GM19099 (cell line): ENCODE measurements around the gene SLC16A12.

ENCODE experiments used
- POLR2A ChIP-seq: IDR thresholded peaks from 3 replicates; pipeline ENCODE4 v1.6.1; 2011; ENCODE audit warnings: low read depth; ENCODE audit not compliant: insufficient read length; ENCODE audit errors: extremely low read depth

Gene SLC16A12

DNA sequence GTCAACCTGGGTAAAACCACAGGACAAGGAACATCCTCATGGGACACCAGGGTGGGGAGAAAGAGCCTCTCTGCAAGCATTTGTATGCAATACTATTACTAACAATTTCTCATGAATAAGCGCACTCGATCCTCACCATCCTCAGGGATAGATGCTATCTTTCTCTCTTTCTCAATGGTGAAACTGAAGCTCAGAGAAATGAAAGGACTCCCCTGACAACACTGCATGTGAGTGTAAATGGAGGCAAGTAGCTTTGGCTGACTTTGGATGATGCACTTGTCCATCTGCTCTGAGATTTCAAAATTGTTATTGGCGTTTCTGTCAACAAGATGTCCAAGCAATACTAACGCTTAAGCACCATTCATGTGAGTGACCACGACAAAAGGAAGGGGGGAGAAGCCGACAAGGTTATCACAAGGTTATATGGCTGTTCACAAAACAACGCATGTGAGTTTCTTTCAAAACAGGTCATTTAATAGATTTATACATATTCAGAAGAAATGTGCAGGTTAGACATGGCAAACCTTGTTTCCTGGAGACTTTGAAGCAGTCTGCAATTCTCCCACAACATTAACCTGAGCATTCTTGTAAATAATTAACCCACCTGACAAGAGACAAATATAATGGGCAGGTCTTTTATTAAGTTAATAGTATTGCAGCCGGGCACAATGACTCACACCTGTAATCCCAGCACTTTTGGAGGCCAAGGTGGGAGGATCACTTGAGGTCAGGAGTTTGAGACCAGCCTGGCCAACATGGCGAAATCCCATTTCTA, 67.0 kb downstream of the SLC16A12 start:
- TF ChIP-seq POLR2A = no peak

DNA sequence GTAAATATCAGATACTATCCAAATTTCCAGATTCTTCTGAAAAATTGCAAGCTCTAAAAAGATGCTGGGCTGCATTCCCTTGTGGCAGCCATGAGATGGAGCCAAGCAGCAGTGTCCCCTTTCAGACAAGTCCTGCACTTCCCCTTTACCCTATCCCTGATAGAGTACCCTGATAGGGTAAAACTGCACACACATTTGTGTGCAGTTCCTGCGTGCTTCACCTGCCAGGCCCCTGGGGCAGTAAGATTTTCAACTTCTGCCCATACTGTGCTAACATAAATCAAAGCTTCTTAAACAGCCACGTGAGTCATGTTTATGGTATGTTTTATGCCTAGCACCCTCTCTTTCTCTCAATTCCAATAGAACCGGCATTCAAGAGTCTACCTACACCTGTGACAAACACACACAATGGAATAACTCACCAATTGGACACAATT, 68.8 kb downstream of the SLC16A12 start:
- TF ChIP-seq POLR2A = no peak

DNA sequence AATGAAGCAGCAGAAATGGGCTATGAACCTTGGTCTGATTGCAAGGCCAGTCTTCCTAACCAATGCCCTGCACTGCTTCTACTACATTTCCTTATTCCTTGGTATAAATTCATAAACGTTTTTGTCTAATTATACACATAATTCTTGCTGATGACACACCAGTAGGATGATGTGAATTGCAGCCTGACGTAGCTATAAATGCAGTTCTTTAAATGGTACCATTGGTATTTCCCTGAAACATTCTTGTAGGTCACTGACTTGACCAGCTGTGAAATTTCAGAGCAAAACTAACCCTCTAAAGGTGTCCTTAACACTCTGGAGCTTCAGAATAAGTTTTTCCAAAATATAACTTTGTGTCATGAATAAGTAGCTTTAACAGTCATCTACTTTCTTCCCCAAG, 70.2 kb downstream of the SLC16A12 start:
- no peak for TF ChIP-seq POLR2A

DNA sequence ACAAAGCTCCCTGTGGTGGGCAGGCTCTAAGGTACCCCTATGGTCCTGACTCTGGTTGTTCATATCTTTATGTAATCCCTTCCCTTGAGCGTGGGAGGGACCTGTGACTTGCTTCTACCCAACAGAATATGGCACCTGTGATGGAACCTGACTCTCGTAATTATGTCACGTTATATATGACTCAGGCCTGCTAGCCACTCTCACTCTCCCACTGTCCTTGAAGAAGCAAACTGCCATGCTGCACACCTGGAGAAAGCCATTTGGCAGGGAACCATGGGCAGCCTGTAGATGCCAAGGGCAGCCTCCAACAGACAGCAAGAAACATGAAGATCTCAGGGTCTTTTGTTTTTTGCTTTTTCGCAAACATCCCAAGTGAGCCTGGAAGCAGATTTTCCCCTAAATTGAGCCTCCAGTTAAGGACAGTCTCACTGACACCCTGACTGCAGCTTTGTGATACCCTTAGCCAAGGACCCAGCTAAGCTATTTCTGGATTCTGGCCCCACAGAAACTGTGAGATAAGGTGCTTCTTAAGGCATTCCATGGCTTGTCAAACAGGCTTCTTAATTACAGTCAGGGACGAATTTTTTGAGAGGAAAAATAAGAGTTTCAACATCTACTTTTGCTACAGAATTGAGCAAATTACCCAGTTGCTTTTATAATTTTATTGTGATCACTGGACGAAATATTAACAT, 71.4 kb downstream of the SLC16A12 start:
- no peak for TF ChIP-seq POLR2A

DNA sequence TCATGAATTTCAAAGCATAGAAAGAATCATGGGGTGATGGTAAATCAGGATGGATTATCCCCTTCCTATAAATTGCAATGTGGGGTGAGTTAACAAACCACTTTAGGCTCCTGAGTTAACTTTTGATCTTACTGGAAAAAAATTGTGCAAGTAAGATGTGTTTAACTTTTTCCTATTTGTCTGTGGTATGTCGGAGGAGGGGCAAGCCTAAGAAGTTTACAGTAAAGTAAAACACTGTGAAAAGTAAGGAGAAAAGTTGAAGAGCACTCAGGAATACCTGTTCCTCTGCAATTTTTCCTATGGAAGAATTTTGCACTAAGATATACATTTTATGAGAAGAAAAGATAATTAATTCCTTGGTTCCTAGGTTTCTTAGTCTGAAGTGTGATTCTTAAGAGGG, 76.6 kb downstream of the SLC16A12 start:
- no peak for TF ChIP-seq POLR2A

DNA sequence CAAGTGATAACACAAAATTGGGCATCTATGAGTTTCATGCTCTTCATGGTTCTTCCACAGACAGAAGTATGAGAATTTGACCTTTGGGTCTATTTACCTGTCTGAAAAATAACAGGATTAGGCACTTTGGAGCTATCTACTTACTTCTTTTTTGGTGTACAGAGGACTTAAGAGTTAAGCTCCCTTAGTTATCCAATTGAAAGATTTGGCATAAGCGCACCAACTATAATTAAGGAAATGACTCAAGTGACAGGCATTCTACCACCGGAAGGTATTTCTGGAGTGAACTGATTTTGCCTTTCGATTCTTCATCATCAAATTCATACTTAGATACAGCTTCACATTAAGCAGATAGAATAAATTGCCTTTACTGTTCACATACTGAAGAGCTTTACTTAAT, 77.1 kb downstream of the SLC16A12 start:
- TF ChIP-seq POLR2A = no peak

DNA sequence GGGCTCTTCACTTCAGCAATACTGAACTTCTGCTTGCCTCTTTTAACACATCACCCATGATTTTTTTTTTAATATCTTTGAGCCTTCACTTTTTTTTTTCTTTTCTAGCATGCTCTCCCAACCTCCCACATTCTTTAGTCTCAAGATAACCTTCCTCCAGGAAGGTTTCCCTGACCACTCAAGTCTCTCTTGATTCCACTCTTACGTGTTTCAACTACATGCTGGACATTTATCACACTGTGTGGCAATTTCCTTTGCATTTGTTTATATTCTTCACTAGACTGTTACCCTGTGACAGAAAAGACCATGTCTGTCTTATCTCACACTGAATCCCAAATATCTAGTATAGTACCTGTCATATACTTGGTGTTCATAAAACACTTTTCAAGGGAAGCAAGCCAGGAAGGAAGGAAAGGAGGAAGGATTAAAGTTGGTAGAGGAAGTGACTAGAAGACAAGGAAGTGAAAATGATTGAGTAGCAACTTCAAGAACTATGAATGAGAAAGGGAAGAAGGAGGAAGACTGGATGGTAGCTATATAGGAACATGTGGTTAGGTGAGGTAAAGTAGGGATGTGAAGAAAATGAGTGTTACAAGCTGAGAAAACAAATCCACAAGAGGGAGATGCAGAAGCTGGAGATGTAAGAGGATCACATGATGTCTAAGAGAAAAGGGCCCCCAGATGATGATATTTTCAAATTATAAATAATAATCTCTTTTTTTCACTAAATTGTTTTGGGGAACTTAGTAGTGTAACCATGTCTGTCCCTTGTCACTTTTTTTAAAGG, 80.6 kb downstream of the SLC16A12 start:
- no peak for TF ChIP-seq POLR2A

DNA sequence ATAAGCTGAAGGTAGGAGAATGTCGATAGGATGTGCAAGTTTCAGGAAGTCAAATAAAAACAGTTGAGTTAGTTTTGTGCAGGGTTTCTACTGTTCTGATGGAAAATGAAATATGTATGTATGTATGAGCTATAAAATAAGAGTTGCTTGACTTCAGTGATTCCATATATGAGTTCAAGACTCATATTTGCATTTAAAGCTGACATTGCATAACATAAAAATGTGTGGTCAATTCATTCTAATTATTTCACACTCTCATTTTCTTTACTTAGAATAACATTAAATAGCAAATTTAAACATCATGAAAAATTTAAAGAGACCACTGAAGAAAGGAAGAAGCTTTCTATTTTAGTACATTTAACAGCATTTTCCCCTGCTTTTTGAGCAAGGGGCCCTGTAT, 83.2 kb downstream of the SLC16A12 start:
- TF ChIP-seq POLR2A = no peak

DNA sequence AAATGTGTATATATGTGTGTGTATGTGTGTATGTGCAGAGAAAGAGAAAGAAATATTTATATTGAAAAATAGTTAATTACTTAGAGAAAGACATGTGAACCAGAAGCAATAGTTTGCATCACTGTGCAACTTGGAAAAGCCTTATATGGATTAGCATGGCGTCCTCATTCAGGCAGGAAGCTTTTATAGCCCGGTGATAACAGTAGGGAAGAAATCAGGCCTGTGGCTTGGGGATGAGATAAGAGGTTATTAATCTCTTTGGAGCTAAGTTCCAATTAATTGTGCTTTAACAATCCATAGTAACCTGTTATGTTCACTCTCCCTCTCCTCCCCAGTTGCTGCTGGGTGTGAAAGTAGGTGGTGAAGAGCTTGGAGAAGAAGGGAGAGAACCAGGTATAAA, 84.5 kb downstream of the SLC16A12 start:
- TF ChIP-seq POLR2A = no peak

DNA sequence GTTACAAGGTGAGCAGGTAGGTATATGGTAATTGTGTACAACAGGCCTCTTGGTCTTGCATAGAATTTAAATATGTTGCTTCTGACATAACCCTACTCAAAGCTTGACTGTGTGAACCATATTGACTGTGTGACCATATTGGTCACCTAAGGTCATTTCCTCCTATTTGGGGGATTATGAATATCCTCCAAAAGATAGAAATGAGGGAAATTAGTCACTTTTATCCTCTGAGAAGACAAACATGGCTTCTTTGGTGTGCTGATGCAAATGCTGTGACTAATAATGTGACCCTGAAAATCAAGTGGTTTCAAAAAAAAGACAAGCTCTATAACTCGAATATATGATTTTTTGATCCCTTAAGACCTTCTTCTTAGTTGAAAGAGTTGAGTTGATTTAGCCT, 93.1 kb downstream of the SLC16A12 start:
- TF ChIP-seq POLR2A = no peak

DNA sequence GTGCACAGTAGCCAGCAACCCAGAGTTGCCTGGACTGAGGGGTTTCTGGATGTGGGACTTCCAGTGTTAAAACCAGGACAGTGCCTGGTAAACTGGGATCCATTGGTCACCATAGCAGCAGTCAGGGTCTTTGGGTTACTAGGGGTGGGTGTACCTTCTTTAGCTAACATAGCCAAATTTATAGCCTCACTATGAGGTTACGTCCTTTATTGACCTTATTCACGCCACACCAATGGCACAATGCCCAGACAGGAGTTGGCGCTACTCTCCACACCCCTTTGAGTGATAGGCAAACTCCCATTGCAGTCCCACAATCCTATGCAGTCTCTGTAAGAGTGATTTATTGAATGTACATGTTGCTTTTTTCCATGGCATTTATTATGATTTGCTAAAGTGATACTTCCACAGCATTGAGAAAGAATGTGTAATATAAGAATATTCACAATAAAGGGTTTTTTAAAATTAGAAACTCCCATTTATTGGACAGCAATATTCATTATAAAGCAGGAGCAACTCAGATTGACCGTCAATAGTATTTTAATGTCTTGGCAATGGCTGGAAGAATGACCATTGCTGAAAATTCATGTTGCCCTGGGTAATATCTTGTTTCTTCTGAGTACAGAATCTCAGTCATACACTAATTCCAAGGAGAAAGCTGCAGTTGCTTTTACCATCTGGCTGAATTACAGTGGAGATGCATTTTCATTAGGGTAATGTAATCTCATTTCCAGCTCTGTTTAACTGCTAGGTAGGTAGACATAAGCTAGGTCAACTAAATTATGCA, 95.0 kb downstream of the SLC16A12 start:
- no peak for TF ChIP-seq POLR2A

DNA sequence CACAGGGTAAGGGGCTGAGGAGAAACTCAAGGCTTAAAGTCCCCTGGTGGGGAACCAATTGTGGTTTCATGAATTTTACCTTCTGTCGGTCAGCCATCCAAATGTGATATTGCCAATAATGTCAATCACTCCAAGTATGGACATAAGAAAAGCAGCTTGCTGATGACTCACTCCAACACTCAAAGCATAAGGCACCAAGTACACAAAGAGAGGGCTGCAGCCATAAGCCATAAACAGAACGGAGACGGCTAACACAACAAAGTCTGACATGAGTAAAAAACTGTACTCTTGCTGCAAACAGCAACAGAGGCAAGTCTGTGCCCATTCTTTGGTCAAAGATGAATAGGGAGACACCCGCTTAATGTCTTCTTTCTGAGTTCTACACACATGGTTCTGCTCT, 96.9 kb downstream of the SLC16A12 start:
- TF ChIP-seq POLR2A = no peak

DNA sequence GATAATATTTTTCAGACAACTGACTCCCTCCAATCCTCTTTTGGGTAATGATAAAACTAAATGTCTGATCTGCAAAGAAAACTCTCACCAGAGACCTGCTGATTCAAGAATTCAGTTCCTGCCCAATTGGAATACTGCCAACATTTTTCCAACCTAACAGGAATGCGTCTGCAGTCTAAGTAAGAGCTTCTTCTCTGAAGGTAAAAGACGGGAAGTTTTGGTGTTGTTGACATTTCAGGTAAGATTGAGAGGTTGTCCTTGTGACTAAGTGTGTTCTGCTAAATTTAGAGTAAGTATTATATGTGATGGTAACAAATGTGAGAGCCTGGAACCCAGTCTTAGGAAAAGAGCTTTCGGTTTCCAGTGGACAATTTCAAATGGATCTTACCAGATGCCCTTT, 103.4 kb downstream of the SLC16A12 start:
- no peak for TF ChIP-seq POLR2A

DNA sequence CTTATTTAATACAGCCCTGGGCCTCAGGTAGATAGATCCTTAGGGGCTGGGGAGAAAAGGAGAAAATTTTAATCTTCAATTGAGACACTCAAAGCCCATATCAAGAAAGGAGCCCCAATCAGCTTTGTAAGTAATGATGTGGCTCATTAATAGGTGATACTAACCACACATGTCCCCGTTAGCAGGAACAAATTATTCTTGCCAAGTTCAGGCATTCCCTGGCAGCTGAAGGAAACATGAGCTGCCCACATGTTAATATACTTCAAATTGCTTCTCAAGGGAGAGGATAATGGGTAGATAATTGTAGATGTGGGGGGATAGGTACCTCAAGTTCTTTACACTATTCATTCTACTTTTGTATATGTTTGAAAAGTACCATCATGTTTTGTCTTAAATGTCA, 106.5 kb downstream of the SLC16A12 start:
- no peak for TF ChIP-seq POLR2A

DNA sequence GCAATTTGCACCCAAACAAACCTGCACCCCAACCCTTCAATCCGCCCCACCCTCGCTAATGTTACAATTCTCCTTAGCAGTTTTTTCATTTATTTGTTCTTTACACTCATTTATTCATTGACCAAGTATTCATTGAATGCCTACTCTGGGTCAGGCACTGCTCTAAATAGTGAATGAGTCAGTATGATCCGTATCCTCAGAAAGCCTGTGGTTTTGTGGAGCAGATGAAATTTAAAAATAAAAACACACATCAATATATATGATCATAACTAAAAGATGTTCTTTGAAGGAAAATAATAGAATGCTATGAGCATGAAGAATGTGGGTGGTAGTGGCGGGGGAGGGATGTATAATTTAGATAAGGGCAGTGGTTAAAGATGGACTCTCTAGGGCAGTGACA, 107.8 kb downstream of the SLC16A12 start:
- TF ChIP-seq POLR2A = no peak

DNA sequence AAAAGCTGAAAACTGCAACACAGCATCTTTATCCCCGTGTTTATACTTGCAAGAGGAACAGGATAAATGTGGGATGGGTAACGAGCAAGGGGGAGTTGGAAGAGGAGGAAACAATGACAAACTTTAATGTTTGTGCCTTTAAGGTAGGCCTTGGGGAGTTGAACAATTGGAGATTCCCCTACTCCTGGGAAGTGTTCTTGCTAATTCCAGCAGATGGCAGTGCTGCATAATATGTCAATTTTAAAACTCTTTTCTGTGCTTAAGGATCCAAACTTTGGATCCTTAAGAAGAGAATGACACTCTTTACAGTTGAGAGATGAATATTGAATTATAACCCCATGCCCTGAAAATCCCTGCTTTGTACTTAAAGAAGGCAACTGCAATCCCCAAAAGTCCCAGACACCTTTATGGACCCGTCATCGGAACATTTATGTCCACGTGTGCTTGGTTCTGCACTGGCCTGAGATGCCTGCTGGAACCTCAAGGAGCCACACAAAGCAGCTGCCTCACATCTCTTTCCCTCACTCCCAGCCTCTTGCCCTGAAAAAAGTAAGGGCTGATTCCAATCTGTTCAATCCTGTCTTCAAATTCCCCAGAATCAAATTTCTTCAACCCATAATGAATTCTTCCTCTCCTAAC, 109.0 kb downstream of the SLC16A12 start:
- TF ChIP-seq POLR2A = no peak
